Gastrocnemius medialis (tissue), 4 donors: ENCODE results near the gene SLC2A5. TPM values are rescaled to one million over a fixed set of nuclear protein-coding genes. Genes with fewer than 3 reads are reported as not detected.

Experiments used
- ATAC-seq, 2 donors: fragments of 150-250 bp; one replicate each; pipeline ENCODE4 v1.9.1; 2016
- DNase-seq, 2 donors: peaks; one replicate each; pipeline ENCODE4 v3.0.0-alpha.2; 2019
- H3K27ac ChIP-seq, 4 donors: fragments of 200-600 bp; sonication (generic); 1 replicate in 1 of 4; 2 replicates in 3 of 4; pipeline ENCODE4 v1.5.1; 2016 to 2018; ENCODE audit warnings: mild to moderate bottlenecking in 2 of 4, moderate library complexity in 1 of 4
- H3K27me3 ChIP-seq, 3 donors: fragments of 200-600 bp; sonication (generic) in 2 of 3; 1 replicate in 1 of 3; 2 replicates in 2 of 3; pipeline versions ENCODE4 v1.5.1 to v1.6.0; 2016 to 2019; ENCODE audit warnings: mild to moderate bottlenecking in 1 of 3, moderate library complexity in 1 of 3
- H3K36me3 ChIP-seq, 2 donors: fragments of 200-600 bp; sonication (generic) in 1 of 2; one replicate each; pipeline ENCODE4 v1.5.1; 2017 to 2018
- H3K4me1 ChIP-seq, 2 donors: fragments of 200-600 bp; sonication (generic) in 1 of 2; one replicate each; pipeline ENCODE4 v1.5.1; 2016 to 2017; ENCODE audit warnings: mild to moderate bottlenecking in 2 of 2
- H3K4me3 ChIP-seq, 4 donors: fragments of 200-600 bp; sonication (generic) in 3 of 4; 1 replicate in 1 of 4; 2 replicates in 3 of 4; pipeline ENCODE4 v1.5.1; 2016 to 2019; ENCODE audit warnings: mild to moderate bottlenecking in 2 of 4
- H3K9me3 ChIP-seq, 3 donors: fragments of 200-600 bp; sonication (generic) in 2 of 3; 1 replicate in 1 of 3; 2 replicates in 2 of 3; pipeline ENCODE4 v1.5.1; 2016 to 2019
- CTCF ChIP-seq, 5 experiments: fragments of 450-650 bp in 3 of 5; fragments of 200-600 bp in 2 of 5; sonication (generic) in 2 of 5; IDR thresholded peaks in 4 of 5; conservative IDR thresholded peaks in 1 of 5; 1 replicate in 4 of 5; 2 replicates in 1 of 5; pipeline ENCODE4 v1.5.1; 2016 to 2019; ENCODE audit warnings: antibody characterized with exemption in 5 of 5, mild to moderate bottlenecking in 3 of 5, moderate library complexity in 3 of 5
- POLR2A ChIP-seq, 2 donors: fragments of 450-650 bp; IDR thresholded peaks; one replicate each; pipeline ENCODE4 v1.6.1; 2017; ENCODE audit warnings: antibody characterized with exemption in 2 of 2, mild to moderate bottlenecking in 2 of 2, moderate library complexity in 2 of 2
- in situ Hi-C, 4 donors: fragments of 200-750 bp; cut with MboI; loops; one replicate each; pipeline versions ENCODE4 v1.15.0 to v1.8.0; 2017; ENCODE audit warnings: low sequenced_read_pairs in 4 of 4
- intact Hi-C: fragments of 100-400 bp; cut with DNase I; formaldehyde crosslinking; loops from one replicate; pipeline ENCODE4 v1.15.1; 2023; ENCODE audit warnings: low total_unique reads
- total RNA-seq, 4 donors: library from RNA; depleted of rRNA; stranded (reverse); fragments of >200 nt; gene quantifications; one replicate each; pipeline versions ENCODE4 v1.1.0 to v1.2.3, GENCODE V29; 2016

SLC2A5 gene
- total RNA-seq, 4 donors from 2014 or later: 11.2 to 34.5 (median 22.8) TPM

GRCh38 chr1:8988618-8988967 is 80.8 kb downstream of the SLC2A5 start:
- ATAC-seq: no peak
- H3K36me3 ChIP-seq: no peaks in the 10 kb centered on the region
- no peaks in the 10 kb centered on the region for H3K27me3 ChIP-seq
- peaks cover 3 to 5% of the 10 kb centered on the region in 2 donors for H3K4me1 ChIP-seq
- no peak overlapping the region for H3K27ac ChIP-seq
- intact Hi-C loops: loop anchor here (1.0 to 5.0 kb wide), 3 partner anchors 70 to 171 kb away; partner anchors contain the start of gene RERE
- no peak overlapping the region for H3K4me3 ChIP-seq
- H3K9me3 ChIP-seq: no peaks in the 10 kb centered on the region
- no peak for DNase-seq
- in situ Hi-C loops: loop anchor here in 3 of 4 donors (5.0 to 25.0 kb wide), 4 partner anchors 71 to 134 kb away; no protein-coding TSS in a partner anchor
- no peak for TF ChIP-seq CTCF (IDR thresholded peaks at IDR 0.05 in 4 of 5, conservative IDR thresholded peaks at IDR 0.05 in 1 of 5)

GRCh38 chr1:8987881-8988617 is 81.4 kb downstream of the SLC2A5 start:
- no peak overlapping the region for H3K27ac ChIP-seq
- ATAC-seq (peak in 1 of 2 donors; percentile 55), DNase-seq (peak; percentile 10 to 37)
- no peaks in the 10 kb centered on the region for H3K27me3 ChIP-seq
- H3K9me3 ChIP-seq: no peaks in the 10 kb centered on the region
- H3K4me1 ChIP-seq: peaks cover 3 to 5% of the 10 kb centered on the region in 2 donors
- intact Hi-C loops (loop anchor here (1.0 to 5.0 kb wide), 3 partner anchors 70 to 171 kb away; partner anchors contain the start of gene RERE), in situ Hi-C loops (loop anchor here in 3 of 4 donors (5.0 to 25.0 kb wide), 4 partner anchors 71 to 133 kb away; no protein-coding TSS in a partner anchor)
- no peak for TF ChIP-seq POLR2A (IDR thresholded peaks at IDR 0.05)
- peak; percentile 80 to 92 (median 89) for TF ChIP-seq CTCF (IDR thresholded peaks at IDR 0.05 in 4 of 5, conservative IDR thresholded peaks at IDR 0.05 in 1 of 5)
- H3K36me3 ChIP-seq: no peaks in the 10 kb centered on the region
- H3K4me3 ChIP-seq: no peak overlapping the region

- Histone ChIP-seq H3K9me3 (no peaks in the 10 kb centered on the region), H3K27me3 (no peaks in the 10 kb centered on the region), H3K4me1 (peaks cover 3 to 5% of the 10 kb centered on the region in 2 donors), H3K4me3 (no peak overlapping the region), H3K27ac (peak overlapping the region in 1 of 4 donors; percentile 24), H3K36me3 (no peaks in the 10 kb centered on the region)
- in situ Hi-C loops: loop anchor here in 3 of 4 donors (5.0 to 25.0 kb wide), 4 partner anchors 70 to 132 kb away; no protein-coding TSS in a partner anchor
- intact Hi-C loops: loop anchor here (5.0 kb wide), 2 partner anchors 130 to 170 kb away; partner anchors contain the start of gene RERE
- ATAC-seq: no peak
- TF ChIP-seq POLR2A (IDR thresholded peaks at IDR 0.05) (no peak), CTCF (IDR thresholded peaks at IDR 0.05 in 4 of 5, conservative IDR thresholded peaks at IDR 0.05 in 1 of 5) (no peak)
- DNase-seq: no peak
Measured at GRCh38 chr1:8986814-8987190, 82.6 kb downstream of the SLC2A5 start.

- no peak overlapping the region for H3K4me3 ChIP-seq
- H3K27ac ChIP-seq: peak overlapping the region; percentile 24 to 56 (median 32)
- ATAC-seq (peak; percentile 98 to 99), DNase-seq (peak; percentile 79 to 88)
- no peaks in the 10 kb centered on the region for H3K36me3 ChIP-seq
- H3K27me3 ChIP-seq: no peaks in the 10 kb centered on the region
- intact Hi-C loops (loop anchor here (5.0 kb wide), 2 partner anchors 129 to 169 kb away; partner anchors contain the start of gene RERE), in situ Hi-C loops (loop anchor here in 3 of 4 donors (5.0 to 25.0 kb wide), 4 partner anchors 69 to 131 kb away; no protein-coding TSS in a partner anchor)
- no peaks in the 10 kb centered on the region for H3K9me3 ChIP-seq
- no peak for TF ChIP-seq CTCF (IDR thresholded peaks at IDR 0.05 in 4 of 5, conservative IDR thresholded peaks at IDR 0.05 in 1 of 5)
- H3K4me1 ChIP-seq: peaks cover 3 to 5% of the 10 kb centered on the region in 2 donors
Measured at GRCh38 chr1:8985915-8986813, 83.3 kb downstream of the SLC2A5 start.

Other genes starting within 250 kb of the SLC2A5 start
- gene ENO1, start 190.9 kb downstream of the SLC2A5 start, total RNA-seq: 100 to 1,000 TPM; 112 to 354 (median 209) TPM
- not detected for gene CA6, start 123.8 kb downstream of the SLC2A5 start, total RNA-seq
- not detected for gene SLC2A7, start 43.2 kb downstream of the SLC2A5 start, total RNA-seq
- gene GPR157, start 59.5 kb upstream of the SLC2A5 start, total RNA-seq: 10 to 100 TPM; 12.9 to 38.1 (median 18.9) TPM
- gene H6PD, start 165.1 kb upstream of the SLC2A5 start, total RNA-seq: 10 to 100 TPM; 37.3 to 65.1 (median 44.4) TPM
- 100 to 1,000 TPM in 1 of 4 donors, 10 to 100 TPM in 3; 40.4 to 161 (median 56.6) TPM for gene SPSB1, start 223.3 kb upstream of the SLC2A5 start, total RNA-seq